WTC11 (cell line): ENCODE results near the gene TMEM266. TPM values are rescaled to one million over a fixed set of nuclear protein-coding genes. Genes with fewer than 3 reads are reported as not detected.

ENCODE experiments used
- ATAC-seq: fragments of 200-7000 bp; cut with Tn5 transposase; 2 replicates; pipeline ENCODE4 v1.10.0; 2021; ENCODE audit warnings: mild to moderate bottlenecking, moderate library complexity
- CTCF ChIA-PET: fragments of 300-600 bp; sonication (Branson Sonifier 250); formaldehyde crosslinking; loops from one replicate; lab custom pipeline; 2021; ENCODE audit warnings: antibody characterized with exemption; lab: Charles Lee
- POLR2A ChIA-PET: fragments of 350-600 bp; sonication (Branson Sonifier 250); formaldehyde crosslinking; loops from one replicate; lab custom pipeline; 2021; ENCODE audit warnings: antibody characterized with exemption; lab: Charles Lee
- DNase-seq: peaks from one replicate; pipeline ENCODE4 v3.0.0; 2021; ENCODE audit warnings: low spot score
- H3K27ac Mint-ChIP-seq: 2 replicates; pipeline ENCODE4 v1.8.0; 2021; ENCODE audit warnings: mixed read lengths
- H3K27me3 Mint-ChIP-seq: 2 replicates; pipeline ENCODE4 v1.8.0; 2021; ENCODE audit warnings: low read depth, mild to moderate bottlenecking, moderate library complexity, mixed read lengths
- H3K36me3 Mint-ChIP-seq: 2 replicates; pipeline ENCODE4 v1.8.0; 2021; ENCODE audit warnings: mixed read lengths
- H3K4me1 Mint-ChIP-seq: 2 replicates; pipeline ENCODE4 v1.8.0; 2022; ENCODE audit warnings: mixed read lengths
- H3K4me3 Mint-ChIP-seq: 2 replicates; pipeline ENCODE4 v1.8.0; 2021; ENCODE audit warnings: mild to moderate bottlenecking, moderate library complexity, mixed read lengths
- H3K9me3 Mint-ChIP-seq: 2 replicates; pipeline ENCODE4 v1.8.0; 2021; ENCODE audit warnings: mixed read lengths
- CTCF ChIP-seq: fragments of 200-600 bp; IDR thresholded peaks from 2 replicates; pipeline ENCODE4 v1.8.0; 2022; ENCODE audit warnings: antibody characterized with exemption
- ELF4 ChIP-seq: sonication (generic); formaldehyde crosslinking; IDR thresholded peaks from 2 replicates; pipeline ENCODE4 v1.8.1; 2022; ENCODE audit warnings: low read depth, mild to moderate bottlenecking, moderate library complexity, missing genetic modification reagents
- ETV6 ChIP-seq: sonication (generic); formaldehyde crosslinking; IDR thresholded peaks from 2 replicates; pipeline ENCODE4 v1.8.1; 2022; ENCODE audit warnings: mild to moderate bottlenecking, missing genetic modification reagents
- FOXK1 ChIP-seq: sonication (generic); formaldehyde crosslinking; IDR thresholded peaks from 2 replicates; pipeline ENCODE4 v1.8.0; 2022; ENCODE audit warnings: mild to moderate bottlenecking, moderate library complexity, missing genetic modification reagents
- FOXP4 ChIP-seq: sonication (generic); formaldehyde crosslinking; IDR thresholded peaks from 2 replicates; pipeline ENCODE4 v1.8.0; 2022; ENCODE audit warnings: mild to moderate bottlenecking, missing genetic modification reagents
- GTF2I ChIP-seq: fragments of 250-450 bp; sonication (Bioruptor Pico); conservative IDR thresholded peaks from 2 replicates; pipeline ENCODE4 v1.4.0; 2021; ENCODE audit warnings: mild to moderate bottlenecking
- JAZF1 ChIP-seq: fragments of 250-450 bp; sonication (Bioruptor Pico); IDR thresholded peaks from 2 replicates; pipeline ENCODE4 v1.9.0; 2021; ENCODE audit warnings: moderate library complexity, mild to moderate bottlenecking, inconsistent platforms
- NFATC4 ChIP-seq: fragments of 250-450 bp; sonication (Bioruptor Pico); IDR thresholded peaks from 2 replicates; pipeline ENCODE4 v1.9.0; 2021; ENCODE audit warnings: mild to moderate bottlenecking
- NR1H2 ChIP-seq: sonication (generic); formaldehyde crosslinking; IDR thresholded peaks from 2 replicates; pipeline ENCODE4 v1.9.0; 2021; ENCODE audit warnings: mild to moderate bottlenecking, moderate library complexity, missing genetic modification reagents
- TP53 ChIP-seq: sonication (generic); formaldehyde crosslinking; IDR thresholded peaks from 2 replicates; pipeline ENCODE4 v1.8.1; 2023; ENCODE audit warnings: mild to moderate bottlenecking, missing genetic modification reagents
- ZNF263 ChIP-seq: sonication (generic); formaldehyde crosslinking; IDR thresholded peaks from 2 replicates; pipeline ENCODE4 v1.8.1; 2022; ENCODE audit warnings: low read depth, mild to moderate bottlenecking, moderate library complexity, missing genetic modification reagents
- ZNF317 ChIP-seq: sonication (generic); formaldehyde crosslinking; IDR thresholded peaks from 2 replicates; pipeline ENCODE4 v1.8.1; 2023; ENCODE audit warnings: low read depth, mild to moderate bottlenecking, moderate library complexity, missing genetic modification reagents, borderline replicate concordance
- ZNF396 ChIP-seq: fragments of 250-450 bp; sonication (Bioruptor Pico); IDR thresholded peaks from 2 replicates; pipeline ENCODE4 v1.8.0; 2021; ENCODE audit warnings: mild to moderate bottlenecking, moderate library complexity, borderline replicate concordance
- ZNF416 ChIP-seq: fragments of 250-450 bp; sonication (Bioruptor Pico); IDR thresholded peaks from 2 replicates; pipeline ENCODE4 v1.9.0; 2021; ENCODE audit warnings: mild to moderate bottlenecking, inconsistent platforms
- total RNA-seq: library from RNA; stranded (reverse); gene quantifications from 3 replicates; pipeline ENCODE4 v1.2.3, GENCODE V29; 2021
- TF ChIP-seq, protein P1 (sequence below): fragments of 250-450 bp; sonication (Bioruptor Pico); IDR thresholded peaks from 2 replicates; pipeline ENCODE4 v1.9.0; 2021; ENCODE audit warnings: mild to moderate bottlenecking

Gene TMEM266
- total RNA-seq, 1 experiment from 2014 or later, result 8.6 TPM

GRCh38 chr15:76197703-76198455 is 138.1 kb downstream of the TMEM266 start (continued):
- TF ChIP-seq FOXP4 (CRISPR knock-in tag), result no peak
- TF ChIP-seq, all 79 proteins: peak for 0

GRCh38 chr15:76198456-76199105 is 138.8 kb downstream of the TMEM266 start:
- DNase-seq (no peak), ATAC-seq (no peak)
- TF ChIP-seq, protein P1, sequence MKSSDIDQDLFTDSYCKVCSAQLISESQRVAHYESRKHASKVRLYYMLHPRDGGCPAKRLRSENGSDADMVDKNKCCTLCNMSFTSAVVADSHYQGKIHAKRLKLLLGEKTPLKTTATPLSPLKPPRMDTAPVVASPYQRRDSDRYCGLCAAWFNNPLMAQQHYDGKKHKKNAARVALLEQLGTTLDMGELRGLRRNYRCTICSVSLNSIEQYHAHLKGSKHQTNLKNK (CRISPR knock-in tag), result no peak
- no peak for TF ChIP-seq FOXK1 (CRISPR knock-in tag)
- TF ChIP-seq NFATC4, result no peak
- TF ChIP-seq ETV6, result no peak
- H3K4me3 Mint-ChIP-seq, result no peak overlapping the region
- peaks cover 22% of the 10 kb centered on the region for H3K4me1 Mint-ChIP-seq
- no peaks in the 10 kb centered on the region for H3K36me3 Mint-ChIP-seq
- ChIA-PET CTCF (interaction anchor here (1.4 to 3.5 kb wide), 3 partner anchors 13 to 31 kb away, joined by 3 to 15 read pairs (median 10); no protein-coding TSS in a partner anchor), POLR2A (no interaction called here)
- H3K27ac Mint-ChIP-seq, result no peak overlapping the region
- no peaks in the 10 kb centered on the region for H3K9me3 Mint-ChIP-seq
- no peaks in the 10 kb centered on the region for H3K27me3 Mint-ChIP-seq

GRCh38 chr15:76199106-76200082 is 139.6 kb downstream of the TMEM266 start:
- ChIA-PET POLR2A (interaction anchor here (0.6 kb wide), 1 partner anchor 135 kb away, joined by 11 read pairs; no protein-coding TSS in a partner anchor), CTCF (interaction anchor here (1.3 to 2.4 kb wide), 4 partner anchors 14 to 131 kb away, joined by 3 to 10 read pairs (median 3); no protein-coding TSS in a partner anchor)
- Mint-ChIP-seq H3K9me3 (no peaks in the 10 kb centered on the region), H3K27ac (no peak overlapping the region), H3K4me1 (peaks cover 18% of the 10 kb centered on the region), H3K27me3 (no peaks in the 10 kb centered on the region), H3K36me3 (no peaks in the 10 kb centered on the region), H3K4me3 (no peak overlapping the region)
- no peak for TF ChIP-seq ZNF263 (CRISPR knock-in tag)
- no peak for TF ChIP-seq ZNF317
- no peak for TF ChIP-seq ZNF416
- TF ChIP-seq TP53 (CRISPR knock-in tag), result no peak
- no peak for TF ChIP-seq FOXK1 (CRISPR knock-in tag)
- TF ChIP-seq GTF2I (CRISPR knock-in tag), result no peak
- TF ChIP-seq ZNF396 (CRISPR knock-in tag), result no peak
- no peak for TF ChIP-seq JAZF1 (CRISPR knock-in tag)
- TF ChIP-seq CTCF, result no peak
- no peak for TF ChIP-seq NR1H2 (CRISPR knock-in tag)
- TF ChIP-seq ELF4 (CRISPR knock-in tag), result no peak
- ATAC-seq (no peak; the same call in 1 of the 2 replicates), DNase-seq (no peak)
